Femur (tissue), 1 donor: ENCODE measurements around the gene RBKS.
"Not testable (repeated sequence)": the region's sequence is repeated elsewhere in the genome, so short reads cannot be mapped to it uniquely, and the experiment has no call there.

Experiments
- DNase-seq: peaks from one replicate; pipeline ENCODE4 v3.0.0-alpha.2; 2017

RBKS gene

GRCh38 chr2:27796791-27797765, 93.1 kb downstream of the RBKS start:
- no peak for DNase-seq

DNA sequence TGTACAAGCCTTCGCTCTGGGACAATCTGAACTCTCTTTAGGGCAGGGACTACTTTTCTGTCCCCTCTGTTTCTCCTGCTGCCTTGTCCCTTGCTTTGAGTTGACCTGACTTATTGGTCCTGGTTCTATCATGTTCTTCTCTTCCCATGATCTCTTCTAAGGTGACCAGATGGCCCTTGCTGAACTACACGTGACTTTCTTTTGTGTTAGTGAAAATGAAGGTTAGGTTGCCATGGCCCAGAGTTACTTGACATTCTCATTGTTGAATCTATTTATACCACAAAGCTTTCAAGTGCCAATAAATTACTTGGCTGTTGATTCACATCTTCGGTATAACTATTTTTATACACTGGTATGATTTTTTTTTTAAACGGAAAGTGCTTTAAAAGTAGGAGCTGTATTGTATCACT, 94.3 kb downstream of the RBKS start:
- no peak for DNase-seq

DNA sequence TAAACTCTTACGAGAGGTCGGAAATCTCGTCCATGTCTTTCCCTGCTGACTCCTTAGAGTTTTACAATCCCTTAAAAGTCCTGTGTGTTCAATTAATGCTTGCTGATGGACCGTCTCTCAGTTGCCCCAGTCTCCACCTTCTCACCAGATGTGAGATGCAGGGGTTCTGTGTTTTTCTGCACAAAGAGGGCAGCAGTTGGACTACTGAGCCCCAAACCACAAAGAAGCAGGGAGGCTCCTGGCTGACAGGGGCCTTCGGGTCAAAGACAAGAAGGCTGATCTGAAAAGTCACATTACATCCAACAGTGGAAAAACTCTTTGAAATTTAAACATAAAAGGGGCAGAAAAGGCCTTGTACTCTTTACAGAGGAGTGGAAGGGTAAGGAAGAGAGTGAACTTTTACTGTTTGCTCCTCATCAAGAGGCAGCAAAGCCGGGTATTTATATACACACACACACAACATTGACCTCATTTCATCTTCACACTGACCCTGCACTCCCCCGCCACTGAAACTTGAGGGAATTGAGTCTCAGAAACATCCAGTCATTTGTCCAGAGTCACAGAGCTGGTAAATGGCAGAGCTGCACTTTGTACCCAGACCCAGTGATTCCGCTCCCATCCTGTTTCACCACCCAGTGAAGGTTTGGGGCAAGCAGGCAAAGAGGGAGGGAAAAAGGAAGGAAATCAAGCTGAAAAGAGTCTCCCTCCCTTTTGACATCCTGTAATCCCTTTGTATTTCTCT, 94.9 kb downstream of the RBKS start:
- no peak for DNase-seq

- DNase-seq, result no peak
Observed at GRCh38 chr2:27792759-27793158, 97.4 kb downstream of the RBKS start.

DNA sequence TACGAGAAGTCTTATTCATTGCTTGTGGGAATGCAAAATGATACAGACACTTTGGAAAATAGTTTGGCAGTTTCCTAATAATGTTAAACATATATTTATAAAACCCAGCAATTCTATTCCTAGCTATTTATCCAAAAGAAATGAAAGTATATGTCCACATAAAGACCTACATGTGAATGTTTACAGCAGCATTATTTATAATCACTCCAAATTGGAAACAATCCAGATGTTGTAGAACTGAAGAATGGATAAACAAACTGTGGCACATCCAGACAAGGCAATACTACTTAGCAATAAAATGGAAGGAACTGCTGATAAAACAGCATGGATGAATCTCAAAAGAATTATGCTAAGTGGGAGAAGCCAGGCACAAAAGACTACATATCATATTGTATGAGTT, 99.4 kb downstream of the RBKS start:
- DNase-seq, result no peak

DNA sequence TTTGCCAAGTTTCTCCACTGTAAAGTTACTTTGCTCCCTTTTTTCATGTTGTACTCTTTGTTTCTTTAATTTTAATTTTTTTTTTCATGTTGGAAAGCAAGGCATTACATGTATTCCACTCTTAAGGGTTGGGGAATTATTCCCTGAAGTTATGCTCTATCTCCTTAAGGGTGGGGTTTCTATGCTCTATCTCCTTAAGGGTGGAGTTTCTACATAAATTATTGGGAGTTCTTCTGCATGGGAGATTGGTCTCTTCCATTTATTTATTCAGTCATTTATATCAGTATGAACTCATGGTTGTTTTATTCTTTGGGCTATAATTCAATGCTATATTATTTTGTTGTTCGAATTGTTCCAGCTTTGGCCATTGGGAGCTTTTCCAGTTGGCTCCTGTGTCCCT, 107.5 kb downstream of the RBKS start:
- no peak for DNase-seq

- DNase-seq, result no peak
Observed at GRCh38 chr2:27781496-27781895, 108.7 kb downstream of the RBKS start.

DNA sequence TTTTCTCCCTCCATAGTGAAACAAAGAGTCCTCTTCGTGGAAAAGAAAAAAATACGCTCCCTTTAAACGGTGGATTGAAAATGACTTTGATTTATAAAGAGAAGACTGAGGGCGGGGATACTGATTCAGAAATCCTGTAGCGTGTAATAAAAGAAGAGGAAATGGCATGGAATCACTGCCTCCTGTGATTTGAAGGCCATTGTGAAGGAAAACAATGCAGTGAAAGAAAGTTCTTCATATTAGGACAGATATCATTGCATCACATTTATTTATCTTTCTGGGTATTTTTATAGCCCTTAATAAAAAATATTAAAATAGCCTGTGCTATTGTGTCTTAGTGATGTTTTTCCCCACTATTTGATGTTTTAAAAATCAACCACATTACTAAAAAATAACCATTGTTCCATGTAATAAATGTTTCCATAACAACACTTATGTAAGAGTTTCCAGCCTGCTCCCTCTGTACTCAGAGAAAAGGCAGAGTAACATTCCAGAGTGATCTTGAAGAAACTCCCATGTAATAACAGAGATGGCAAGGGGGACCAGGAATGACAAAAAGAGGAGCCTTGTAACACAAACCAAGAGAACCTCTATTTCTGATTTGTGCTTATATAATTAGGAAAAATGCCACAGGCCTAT, 110.7 kb downstream of the RBKS start:
- no peak for DNase-seq

DNA sequence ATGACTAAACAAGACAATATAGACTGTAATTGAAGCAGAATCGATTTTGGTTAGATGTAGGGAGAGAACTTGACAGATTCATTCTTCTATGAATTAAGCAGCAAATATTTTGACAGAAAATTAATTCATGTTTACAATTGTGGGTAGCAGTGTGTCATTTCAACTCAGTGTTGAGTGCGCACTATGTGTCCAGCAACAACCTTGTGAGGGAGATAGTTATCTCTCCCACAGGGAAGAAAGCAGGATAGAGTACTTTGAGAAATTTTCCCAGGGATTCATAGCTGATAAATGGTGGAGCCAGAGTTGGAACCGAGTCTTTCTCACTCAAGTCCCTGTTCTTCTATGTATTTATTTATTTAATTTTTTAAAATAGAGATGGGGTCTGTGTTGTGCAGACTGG, 113.5 kb downstream of the RBKS start:
- no peak for DNase-seq

DNA sequence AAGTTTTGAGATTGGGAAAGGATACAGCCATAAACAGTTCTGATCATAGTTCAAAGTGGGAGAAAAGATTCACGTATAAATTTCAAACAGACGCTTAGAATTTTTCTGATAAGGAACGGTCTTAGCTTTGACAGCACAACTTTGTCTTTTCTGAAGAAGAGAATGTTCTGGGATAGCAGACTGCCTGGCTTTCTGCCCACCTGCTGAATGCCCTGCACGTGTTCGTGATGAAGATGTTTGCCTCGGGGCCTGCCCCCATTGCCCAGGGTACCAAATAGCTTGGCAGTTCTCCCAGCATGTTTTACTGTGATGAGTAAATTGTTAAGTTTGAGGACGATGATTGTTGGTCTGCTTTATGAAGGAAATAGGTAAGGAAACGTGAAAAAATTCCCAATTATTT, 114.1 kb downstream of the RBKS start:
- no peak for DNase-seq

DNA sequence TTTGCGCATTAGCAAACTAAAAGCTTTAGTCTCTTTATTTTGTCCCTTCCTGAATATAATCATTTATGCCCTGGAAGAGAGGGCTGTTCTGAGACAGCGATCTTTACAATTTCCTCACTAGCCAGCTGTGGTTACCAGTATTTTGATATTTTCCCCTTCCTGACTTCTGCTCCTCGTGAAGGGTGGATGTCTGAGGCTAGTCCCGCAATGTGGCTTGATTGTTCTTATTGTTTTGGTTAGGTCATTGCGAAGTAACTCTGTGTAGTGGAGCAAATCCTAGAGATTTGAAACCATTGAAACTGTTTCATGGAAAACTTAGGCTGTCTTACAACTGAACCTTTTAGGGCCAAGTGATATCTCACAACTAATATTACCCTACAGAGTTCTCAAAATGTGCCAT, 116.2 kb downstream of the RBKS start:
- DNase-seq, result no peak

GRCh38 chr2:27772804-27773203, 117.4 kb downstream of the RBKS start:
- no peak for DNase-seq

- DNase-seq, result peak; percentile 95
Observed at GRCh38 chr2:27771548-27772335, 118.4 kb downstream of the RBKS start, which contains the start of gene MRPL33. TSS of gene MRPL33 (plus strand) at chr2:27771719. CDS start at chr2:27771778, 59 bp downstream.

GRCh38 chr2:27771202-27771547, 119.0 kb downstream of the RBKS start:
- DNase-seq, result no peak

- DNase-seq, result no peak
Observed at GRCh38 chr2:27766287-27766661, 123.9 kb downstream of the RBKS start.

DNA sequence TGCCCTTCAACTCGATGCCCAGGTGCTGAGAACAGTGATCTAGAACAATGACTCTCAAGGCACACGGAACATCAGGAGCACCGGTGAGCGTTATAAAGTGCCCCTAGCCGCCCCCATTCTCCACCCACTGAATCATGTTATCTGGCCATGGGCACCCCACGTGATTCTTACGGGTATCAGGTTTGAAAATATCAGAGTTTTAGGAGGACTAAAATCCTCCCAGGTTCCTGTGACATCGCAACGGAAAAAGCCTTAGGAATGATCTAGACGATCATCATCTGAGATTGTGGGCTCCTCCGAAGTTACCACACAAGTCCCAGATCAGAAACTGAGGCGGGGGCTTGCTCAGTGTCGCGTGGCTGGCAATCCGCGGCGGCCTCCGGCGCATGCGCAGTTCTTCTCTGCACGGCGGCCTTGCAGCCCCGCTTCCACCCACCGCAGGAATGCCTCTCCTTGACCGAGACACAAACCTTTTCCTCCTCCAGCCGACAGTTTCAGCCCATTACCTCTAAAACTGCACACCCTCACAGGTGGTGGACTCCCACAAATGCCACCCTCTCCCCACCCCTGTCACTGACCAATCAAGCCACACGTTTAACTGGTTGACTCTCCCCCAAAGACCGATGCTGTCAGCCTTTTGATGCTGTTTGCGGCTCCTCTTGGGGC, 124.4 kb downstream of the RBKS start:
- peak; percentile 74 for DNase-seq

DNA sequence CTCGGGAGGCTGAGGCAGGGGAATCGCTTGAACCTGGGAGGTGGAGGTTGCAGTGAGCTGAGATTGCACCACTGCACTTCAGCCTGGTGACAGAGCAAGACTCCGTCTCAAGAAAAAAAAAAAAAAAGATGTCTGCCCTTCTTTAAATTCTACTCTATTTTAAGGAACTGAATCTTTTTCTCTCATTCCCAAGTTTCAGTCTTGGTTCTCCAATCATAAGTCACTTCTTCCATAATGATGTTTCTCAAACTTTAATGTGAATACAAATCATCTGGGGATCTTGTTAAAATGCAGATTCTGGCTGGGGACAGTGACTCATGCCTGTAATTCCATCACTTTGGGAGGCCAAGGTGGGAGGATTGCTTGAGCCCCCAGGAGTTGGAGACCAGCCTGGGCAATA, 125.7 kb downstream of the RBKS start:
- DNase-seq, result not testable (repeated sequence)

- no peak for DNase-seq
Observed at GRCh38 chr2:27763907-27764267, 126.3 kb downstream of the RBKS start.

- no peak for DNase-seq
Observed at GRCh38 chr2:27762951-27763906, 127.0 kb downstream of the RBKS start.

- peak; percentile 54 for DNase-seq
Observed at GRCh38 chr2:27756544-27757498, 133.4 kb downstream of the RBKS start.
